RWPE1 (cell line): ENCODE data around the gene EXOG.

ENCODE experiments used
- CTCF ChIA-PET: fragments of 350-600 bp; sonication (Branson Sonifier 250); formaldehyde crosslinking; extraction: SDS; loops from one replicate; lab custom pipeline; 2021; lab: Yijun Ruan, JAX
- POLR2A ChIA-PET: fragments of 400-600 bp; formaldehyde crosslinking; extraction: SDS; loops from one replicate; lab custom pipeline; 2020; ENCODE audit warnings: antibody characterized with exemption; ENCODE audit not compliant: low non-redundant PET; lab: Yijun Ruan, JAX
- DNase-seq: peaks from one replicate; pipeline ENCODE4 v3.0.0; 2012; ENCODE audit warnings: low spot score
- H3K27ac ChIP-seq: fragments of 450-650 bp; 2 replicates; pipeline ENCODE4 v1.5.1; 2017
- CTCF ChIP-seq: fragments of 450-650 bp; conservative IDR thresholded peaks from 2 replicates; pipeline ENCODE4 v1.5.1; 2017; ENCODE audit warnings: low read depth, mild to moderate bottlenecking

Gene EXOG

DNA sequence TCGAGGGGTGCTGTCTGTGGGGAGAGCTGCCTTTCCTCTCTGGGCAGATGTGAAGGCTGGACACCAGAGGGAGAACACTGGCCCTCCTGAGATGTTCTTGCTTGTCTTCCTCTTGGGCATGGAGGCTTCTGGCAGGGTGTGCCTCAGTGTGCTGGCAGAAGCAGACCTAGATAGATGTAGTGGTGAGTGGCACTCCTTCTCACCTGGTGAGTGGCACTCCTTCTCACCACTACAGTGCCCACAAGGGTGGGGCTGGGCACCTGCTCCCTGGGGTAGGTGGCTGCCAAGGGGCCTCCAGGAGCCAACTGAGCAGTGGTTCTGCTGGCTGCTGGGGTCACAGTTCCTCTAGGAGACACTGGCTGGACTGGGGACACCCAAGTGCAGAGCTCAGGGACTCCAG lies 23.8 kb upstream of the EXOG start:
- TF ChIP-seq CTCF = no peak
- DNase-seq = no peak
- CTCF ChIA-PET = no interaction called here
- POLR2A ChIA-PET = no interaction called here
- no peak overlapping the region for H3K27ac ChIP-seq

DNA sequence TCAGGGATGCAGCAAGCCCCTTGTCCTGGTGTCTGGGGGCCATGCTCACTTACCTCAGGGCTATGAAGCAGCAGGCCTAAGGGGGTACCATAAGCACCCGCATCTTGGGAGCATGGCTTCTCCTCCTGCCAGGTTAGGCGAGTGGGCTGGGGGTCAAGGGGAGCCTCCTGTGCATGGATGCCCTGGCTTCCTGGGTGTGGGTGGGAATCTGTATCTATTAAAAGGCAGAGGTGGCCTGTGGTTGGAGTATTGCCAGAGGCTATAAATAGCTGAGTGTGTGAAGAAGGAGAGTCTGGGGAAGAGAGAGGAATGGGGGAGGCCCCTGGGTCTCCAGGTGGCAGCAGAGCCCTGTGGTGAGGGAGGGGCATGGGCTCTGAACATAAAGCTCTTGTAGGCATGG lies 22.9 kb upstream of the EXOG start:
- ChIA-PET CTCF (no interaction called here), POLR2A (no interaction called here)
- no peak for DNase-seq
- TF ChIP-seq CTCF = no peak
- H3K27ac ChIP-seq = no peak overlapping the region

GRCh38 chr3:38474928-38475605 lies 21.1 kb upstream of the EXOG start:
- no peak for TF ChIP-seq CTCF
- DNase-seq = no peak
- ChIA-PET CTCF (interaction anchor here (1.3 kb wide), 1 partner anchor 129 kb away, joined by 4 read pairs; no protein-coding TSS in a partner anchor), POLR2A (no interaction called here)
- H3K27ac ChIP-seq = no peak overlapping the region

- no peak for DNase-seq
- POLR2A ChIA-PET = no interaction called here
- TF ChIP-seq CTCF = no peak
- CTCF ChIA-PET = interaction anchor here (1.3 kb wide), 1 partner anchor 130 kb away, joined by 4 read pairs; no protein-coding TSS in a partner anchor
- no peak overlapping the region for H3K27ac ChIP-seq
These were observed 20.4 kb upstream of the EXOG start for GRCh38 chr3:38475716-38476115.

GRCh38 chr3:38476157-38476756 lies 19.9 kb upstream of the EXOG start:
- H3K27ac ChIP-seq = no peak overlapping the region
- ChIA-PET POLR2A (no interaction called here), CTCF (no interaction called here)
- DNase-seq = no peak
- TF ChIP-seq CTCF = no peak

GRCh38 chr3:38477057-38477820 lies 18.9 kb upstream of the EXOG start:
- CTCF ChIA-PET = no interaction called here
- POLR2A ChIA-PET = no interaction called here
- no peak for DNase-seq
- TF ChIP-seq CTCF = no peak
- no peak overlapping the region for H3K27ac ChIP-seq
